HEK293 (cell line): ENCODE measurements around the gene CNTN4.

Source experiments
- CTCF ChIA-PET: fragments of 350-600 bp; formaldehyde crosslinking; extraction: SDS; loops from one replicate; lab custom pipeline; 2021; ENCODE audit warnings: antibody characterized with exemption; lab: Yijun Ruan, JAX
- POLR2A ChIA-PET: fragments of 300-600 bp; formaldehyde crosslinking; extraction: SDS; loops from one replicate; lab custom pipeline; 2020; ENCODE audit warnings: antibody characterized with exemption, inconsistent platforms; lab: Yijun Ruan, JAX
- H3K27ac ChIP-seq: fragments of 200-500 bp; sonication (Bioruptor generic); 2 replicates; pipeline ENCODE4 v1.5.1; 2014; ENCODE audit warnings: low read depth, low read length, control low read depth, inconsistent platforms; ENCODE audit errors: extremely low read depth
- H3K36me3 ChIP-seq, 2 experiments: fragments of 200-500 bp in 1 of 2; sonication (Bioruptor generic) in 1 of 2; 1 replicate in 1 of 2; 2 replicates in 1 of 2; pipeline ENCODE4 v1.5.1; 2014 to 2017; ENCODE audit warnings: inconsistent platforms in 2 of 2, low read length in 2 of 2; ENCODE audit not compliant: control insufficient read depth in 2 of 2, insufficient read depth in 1 of 2
- H3K4me1 ChIP-seq: fragments of 200-500 bp; sonication (Bioruptor generic); 2 replicates; pipeline ENCODE4 v1.5.1; 2014; ENCODE audit warnings: mild to moderate bottlenecking, low read length, inconsistent platforms; ENCODE audit not compliant: control insufficient read depth, insufficient read depth
- H3K4me3 ChIP-seq: 2 replicates; pipeline ENCODE4 v1.5.1; 2011; ENCODE audit warnings: low read depth, mild to moderate bottlenecking, control low read depth, low read length, moderate library complexity
- H3K9me3 ChIP-seq: fragments of 200-500 bp; sonication (Bioruptor generic); 2 replicates; pipeline ENCODE4 v1.5.1; 2014; ENCODE audit warnings: low read depth, low read length, inconsistent platforms; ENCODE audit not compliant: control insufficient read depth, insufficient read depth
- AEBP2 ChIP-seq: fragments of 450-650 bp; formaldehyde crosslinking; IDR thresholded peaks from 2 replicates; pipeline ENCODE4 v1.5.1; 2016; ENCODE audit warnings: missing biosample characterization, missing genetic modification characterization, borderline replicate concordance
- GLI2 ChIP-seq: fragments of 450-650 bp; formaldehyde crosslinking; IDR thresholded peaks from 2 replicates; pipeline ENCODE4; 2017; ENCODE audit warnings: missing biosample characterization, missing genetic modification characterization, low read depth, borderline replicate concordance
- IKZF3 ChIP-seq: fragments of 450-650 bp; IDR thresholded peaks from 2 replicates; pipeline ENCODE4 v1.5.0; 2018; ENCODE audit warnings: missing biosample characterization, mild to moderate bottlenecking, missing genetic modification characterization, moderate library complexity
- SETDB1 ChIP-seq: IDR thresholded peaks from one replicate; pipeline ENCODE4 v1.6.1; 2017; ENCODE audit warnings: mild to moderate bottlenecking, low read length, moderate library complexity, mixed read lengths; ENCODE audit not compliant: insufficient read length
- SP3 ChIP-seq: fragments of 450-650 bp; formaldehyde crosslinking; IDR thresholded peaks from 2 replicates; pipeline ENCODE4 v1.5.1; 2016; ENCODE audit warnings: missing biosample characterization, missing genetic modification characterization
- SP7 ChIP-seq: fragments of 450-650 bp; formaldehyde crosslinking; IDR thresholded peaks from 2 replicates; pipeline ENCODE4 v1.5.1; 2016; ENCODE audit warnings: missing biosample characterization, missing genetic modification characterization
- ZBTB11 ChIP-seq: fragments of 450-650 bp; formaldehyde crosslinking; conservative IDR thresholded peaks from 2 replicates; pipeline ENCODE4 v1.5.1; 2016; ENCODE audit warnings: low read depth, missing biosample characterization, missing genetic modification characterization
- ZBTB20 ChIP-seq: fragments of 450-650 bp; formaldehyde crosslinking; IDR thresholded peaks from 2 replicates; pipeline ENCODE4 v1.5.1; 2016; ENCODE audit warnings: missing biosample characterization, missing genetic modification characterization
- ZBTB7A ChIP-seq: fragments of 450-650 bp; formaldehyde crosslinking; IDR thresholded peaks from 2 replicates; pipeline ENCODE4 v1.5.1; 2016; ENCODE audit warnings: low read depth, missing biosample characterization, missing genetic modification characterization
- ZFP3 ChIP-seq: fragments of 450-650 bp; formaldehyde crosslinking; IDR thresholded peaks from 2 replicates; pipeline ENCODE4 v1.5.1; 2016; ENCODE audit warnings: low read depth, missing biosample characterization, missing genetic modification characterization
- ZNF184 ChIP-seq: fragments of 450-650 bp; IDR thresholded peaks from 2 replicates; pipeline ENCODE4 v1.5.1; 2018; ENCODE audit warnings: missing biosample characterization, mild to moderate bottlenecking, missing genetic modification characterization
- ZNF274 ChIP-seq, 2 experiments: fragments of 200-500 bp in 1 of 2; fragments of 450-650 bp in 1 of 2; sonication (Bioruptor generic) in 1 of 2; formaldehyde crosslinking in 1 of 2; IDR thresholded peaks; 2 replicates each; pipeline versions ENCODE4 v1.5.1 to v1.6.1; 2014 to 2016; ENCODE audit warnings: borderline replicate concordance in 1 of 2, inconsistent platforms in 1 of 2, low read length in 1 of 2, missing biosample characterization in 1 of 2, missing genetic modification characterization in 1 of 2
- ZNF292 ChIP-seq: fragments of 450-650 bp; formaldehyde crosslinking; IDR thresholded peaks from 2 replicates; pipeline ENCODE4 v1.5.1; 2016; ENCODE audit warnings: low read depth, missing biosample characterization, missing genetic modification characterization, borderline replicate concordance
- ZNF426 ChIP-seq: fragments of 450-650 bp; formaldehyde crosslinking; IDR thresholded peaks from 2 replicates; pipeline ENCODE4 v1.5.1; 2017; ENCODE audit warnings: missing biosample characterization, missing genetic modification characterization, mild to moderate bottlenecking, inconsistent platforms, moderate library complexity
- ZNF530 ChIP-seq: fragments of 450-650 bp; formaldehyde crosslinking; IDR thresholded peaks from 2 replicates; pipeline ENCODE4 v1.5.1; 2016; ENCODE audit warnings: low read depth, missing biosample characterization, missing genetic modification characterization
- ZNF548 ChIP-seq: fragments of 450-650 bp; formaldehyde crosslinking; IDR thresholded peaks from 2 replicates; pipeline ENCODE4 v1.5.1; 2016; ENCODE audit warnings: missing biosample characterization, missing genetic modification characterization
- ZNF585B ChIP-seq: fragments of 450-650 bp; formaldehyde crosslinking; IDR thresholded peaks from 2 replicates; pipeline ENCODE4 v1.5.1; 2016; ENCODE audit warnings: missing biosample characterization, missing genetic modification characterization
- ZNF600 ChIP-seq: fragments of 450-650 bp; formaldehyde crosslinking; IDR thresholded peaks from 2 replicates; pipeline ENCODE4 v1.5.1; 2016; ENCODE audit warnings: missing biosample characterization, missing genetic modification characterization
- ZNF624 ChIP-seq: fragments of 450-650 bp; formaldehyde crosslinking; IDR thresholded peaks from 2 replicates; pipeline ENCODE4 v1.5.1; 2017; ENCODE audit warnings: missing biosample characterization, missing genetic modification characterization
- ZNF707 ChIP-seq: fragments of 450-650 bp; formaldehyde crosslinking; IDR thresholded peaks from 2 replicates; pipeline ENCODE4 v1.5.1; 2016; ENCODE audit warnings: missing biosample characterization, missing genetic modification characterization
- ZNF776 ChIP-seq: fragments of 450-650 bp; formaldehyde crosslinking; IDR thresholded peaks from 2 replicates; pipeline ENCODE4 v1.5.0; 2017; ENCODE audit warnings: missing biosample characterization, missing genetic modification characterization, borderline replicate concordance
- ZNF777 ChIP-seq: fragments of 450-650 bp; formaldehyde crosslinking; IDR thresholded peaks from 2 replicates; pipeline ENCODE4 v1.5.1; 2017; ENCODE audit warnings: missing biosample characterization, missing genetic modification characterization, borderline replicate concordance

CNTN4 gene

GRCh38 chr3:2106438-2106837 is 7.8 kb downstream of the CNTN4 start:
- Histone ChIP-seq H3K27ac (no peak overlapping the region), H3K4me3 (no peak overlapping the region), H3K36me3 (no peaks in the 10 kb centered on the region), H3K4me1 (no peaks in the 10 kb centered on the region), H3K9me3 (no peaks in the 10 kb centered on the region; the same call in 1 of the 2 replicates)
- no peak for TF ChIP-seq ZNF184 (tag by site-specific recombination)
- TF ChIP-seq ZNF707: no peak
- no peak for TF ChIP-seq ZNF274 (IDR thresholded peaks at IDR 0.05; ENCODE audit: low read length)
- TF ChIP-seq ZNF274 (tag by site-specific recombination; IDR thresholded peaks at IDR 0.05; ENCODE audit: borderline replicate concordance): no peak
- peak; percentile 89 for TF ChIP-seq ZNF585B (tag by site-specific recombination)
- no peak for TF ChIP-seq SP7 (tag by site-specific recombination)
- no peak for TF ChIP-seq ZNF548 (tag by site-specific recombination)
- no peak for TF ChIP-seq ZNF426 (tag by site-specific recombination)
- POLR2A ChIA-PET: no interaction called here
- CTCF ChIA-PET: no interaction called here

DNA sequence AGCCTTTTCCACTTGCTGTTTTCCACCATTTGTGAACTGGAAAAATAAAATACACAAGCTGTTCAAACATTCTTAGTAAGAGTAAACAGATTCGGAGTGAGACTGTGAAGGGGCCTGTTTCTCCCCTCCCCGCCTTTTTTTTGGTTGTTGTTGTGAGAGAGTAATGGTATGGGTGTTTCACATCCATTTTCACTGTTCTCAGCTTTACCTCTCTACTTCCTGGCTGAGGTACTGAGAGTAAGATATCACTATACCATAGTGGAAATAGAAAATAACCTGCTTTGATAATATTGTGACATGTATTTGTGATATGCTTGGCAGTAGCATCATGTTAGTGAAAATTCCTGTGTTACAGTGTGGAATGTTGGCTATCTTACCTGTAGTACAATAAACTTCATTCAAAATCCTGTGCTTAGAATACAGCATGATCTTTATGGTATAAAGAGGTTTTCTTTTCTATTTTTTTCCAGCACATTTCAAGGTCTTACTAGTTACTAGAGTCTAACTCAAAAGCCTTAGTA is 12.0 kb downstream of the CNTN4 start:
- Histone ChIP-seq H3K9me3 (no peaks in the 10 kb centered on the region), H3K4me3 (no peak overlapping the region), H3K4me1 (no peaks in the 10 kb centered on the region), H3K27ac (no peak overlapping the region), H3K36me3 (no peaks in the 10 kb centered on the region)
- TF ChIP-seq ZNF624 (tag by site-specific recombination) (no peak), ZNF292 (no peak), ZBTB20 (tag by site-specific recombination) (no peak), ZNF777 (no peak), ZFP3 (tag by site-specific recombination) (no peak), ZNF530 (no peak), ZNF776 (tag by site-specific recombination) (no peak), ZBTB11 (tag by site-specific recombination) (no peak), AEBP2 (tag by site-specific recombination) (no peak), GLI2 (no peak), SETDB1 (no peak), SP3 (tag by site-specific recombination) (no peak), ZBTB7A (tag by site-specific recombination) (no peak), IKZF3 (no peak), ZNF600 (no peak)
- CTCF ChIA-PET: no interaction called here
- POLR2A ChIA-PET: no interaction called here
